Measurements from ENCODE around the gene CACNA2D4. TPM values are rescaled to one million over a fixed set of nuclear protein-coding genes. Genes with fewer than 3 reads are reported as not detected.
A peak's percentile ranks its signal among the peaks of the same experiment; 100 is the strongest.

The CACNA2D4 gene
- total RNA-seq, 1 donor from 2014 or later = 0.87 TPM

DNA sequence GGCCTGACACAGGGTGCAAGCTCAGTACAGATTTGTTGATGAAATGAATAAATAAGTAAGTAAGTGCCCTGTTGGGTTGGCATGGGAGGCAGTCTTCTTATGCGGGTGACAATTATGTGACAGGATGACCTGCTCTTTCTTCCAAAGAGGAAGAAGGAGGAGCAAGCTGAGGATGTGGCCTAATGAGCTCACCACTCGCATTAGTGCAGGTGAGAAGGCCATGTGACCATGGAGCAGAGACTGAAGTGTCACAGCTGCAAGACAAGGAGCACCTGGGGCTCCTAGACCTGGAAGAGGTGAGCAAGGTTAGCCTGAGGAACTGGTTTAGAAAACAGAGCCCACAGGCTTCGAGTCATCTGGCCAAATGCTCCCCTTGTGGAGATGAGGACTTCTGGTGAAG, 63.2 kb downstream of the CACNA2D4 start:
- H3K36me3 Mint-ChIP-seq = no peaks in the 10 kb centered on the region
- no peaks in the 10 kb centered on the region for H3K4me1 Mint-ChIP-seq (ENCODE audit: unreplicated experiment)
- no peak overlapping the region for H3K27ac Mint-ChIP-seq
- H3K27me3 Mint-ChIP-seq = peaks cover 31% of the 10 kb centered on the region
- no peak overlapping the region for H3K4me3 Mint-ChIP-seq
- no peak for DNase-seq (ENCODE audit: extremely low spot score, unreplicated experiment)
- no peaks in the 10 kb centered on the region for H3K9me3 Mint-ChIP-seq
- TF ChIP-seq, protein P1, sequence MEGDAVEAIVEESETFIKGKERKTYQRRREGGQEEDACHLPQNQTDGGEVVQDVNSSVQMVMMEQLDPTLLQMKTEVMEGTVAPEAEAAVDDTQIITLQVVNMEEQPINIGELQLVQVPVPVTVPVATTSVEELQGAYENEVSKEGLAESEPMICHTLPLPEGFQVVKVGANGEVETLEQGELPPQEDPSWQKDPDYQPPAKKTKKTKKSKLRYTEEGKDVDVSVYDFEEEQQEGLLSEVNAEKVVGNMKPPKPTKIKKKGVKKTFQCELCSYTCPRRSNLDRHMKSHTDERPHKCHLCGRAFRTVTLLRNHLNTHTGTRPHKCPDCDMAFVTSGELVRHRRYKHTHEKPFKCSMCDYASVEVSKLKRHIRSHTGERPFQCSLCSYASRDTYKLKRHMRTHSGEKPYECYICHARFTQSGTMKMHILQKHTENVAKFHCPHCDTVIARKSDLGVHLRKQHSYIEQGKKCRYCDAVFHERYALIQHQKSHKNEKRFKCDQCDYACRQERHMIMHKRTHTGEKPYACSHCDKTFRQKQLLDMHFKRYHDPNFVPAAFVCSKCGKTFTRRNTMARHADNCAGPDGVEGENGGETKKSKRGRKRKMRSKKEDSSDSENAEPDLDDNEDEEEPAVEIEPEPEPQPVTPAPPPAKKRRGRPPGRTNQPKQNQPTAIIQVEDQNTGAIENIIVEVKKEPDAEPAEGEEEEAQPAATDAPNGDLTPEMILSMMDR (conservative IDR thresholded peaks at IDR 0.05) = no peak

DNA sequence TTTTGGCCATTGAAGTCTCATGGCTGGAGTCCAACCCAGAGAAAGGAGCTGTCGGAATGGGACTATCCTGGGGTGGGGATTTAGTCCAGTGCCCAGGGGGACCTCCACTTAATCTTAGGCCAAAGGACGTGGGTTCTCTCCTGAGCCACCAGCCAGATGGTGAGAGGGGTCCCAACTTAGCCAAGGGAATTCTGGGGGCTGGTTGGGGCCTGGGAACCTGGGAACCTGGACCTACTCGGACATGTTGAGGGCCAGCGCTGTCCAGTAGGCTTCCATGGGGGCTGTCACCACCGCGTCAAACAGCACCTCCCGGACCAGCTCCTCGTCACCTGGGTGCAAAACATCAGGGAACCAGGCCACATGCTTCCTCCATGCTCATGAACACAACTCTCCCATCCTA, 64.7 kb downstream of the CACNA2D4 start:
- peaks cover 36% of the 10 kb centered on the region for H3K27me3 Mint-ChIP-seq
- DNase-seq (ENCODE audit: extremely low spot score, unreplicated experiment) = no peak
- no peak overlapping the region for H3K27ac Mint-ChIP-seq
- no peak overlapping the region for H3K4me3 Mint-ChIP-seq
- no peaks in the 10 kb centered on the region for H3K36me3 Mint-ChIP-seq
- no peaks in the 10 kb centered on the region for H3K9me3 Mint-ChIP-seq
- H3K4me1 Mint-ChIP-seq (ENCODE audit: unreplicated experiment) = no peaks in the 10 kb centered on the region
- TF ChIP-seq, protein P1 (conservative IDR thresholded peaks at IDR 0.05) = no peak

DNA sequence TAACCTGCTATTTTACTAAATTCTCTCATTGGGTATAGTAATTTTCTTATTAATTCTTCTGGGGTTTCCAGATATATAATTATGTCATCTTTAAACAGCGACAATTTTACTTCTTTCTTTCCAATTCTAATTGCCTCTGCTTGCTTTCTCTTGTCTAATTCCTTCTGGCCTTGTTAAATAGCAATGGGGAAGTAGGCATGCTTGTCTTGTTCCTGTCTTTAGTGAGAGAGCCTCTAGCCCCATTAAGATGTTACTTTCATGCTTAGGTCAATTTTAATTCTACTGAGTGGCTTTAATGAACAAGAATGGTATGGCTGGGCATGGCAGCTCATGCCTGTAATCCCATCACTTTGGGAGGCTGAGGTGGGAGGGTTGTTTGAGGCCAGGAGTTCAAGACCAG, 66.4 kb downstream of the CACNA2D4 start:
- Mint-ChIP-seq H3K9me3 (no peaks in the 10 kb centered on the region), H3K36me3 (no peaks in the 10 kb centered on the region)

DNA sequence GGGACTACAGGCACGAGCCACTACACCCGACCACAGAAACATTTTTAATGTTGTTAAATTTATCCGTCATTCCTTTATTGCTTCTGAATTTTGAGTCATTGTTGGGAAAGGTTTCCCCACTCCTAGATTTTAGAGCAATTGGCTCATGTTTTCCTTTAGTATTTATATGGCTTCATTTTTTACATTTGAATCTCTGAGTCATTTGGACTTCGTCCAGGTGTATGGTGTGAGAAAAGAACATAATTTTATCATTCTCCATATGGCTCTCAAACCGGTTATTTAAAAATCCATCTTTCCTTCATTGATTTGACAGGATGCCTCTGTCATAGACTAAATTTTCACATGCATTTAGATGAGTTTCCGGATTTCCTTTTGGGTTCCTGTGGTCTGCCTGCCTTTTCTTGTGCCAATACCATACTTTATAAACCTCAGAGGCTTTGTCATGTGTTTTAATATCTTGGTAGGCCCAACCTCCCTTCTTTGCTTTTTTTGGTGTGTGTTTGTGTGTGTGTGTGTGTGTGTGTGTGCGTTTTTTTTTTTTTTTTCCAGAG, 67.2 kb downstream of the CACNA2D4 start:
- Mint-ChIP-seq H3K9me3 (no peaks in the 10 kb centered on the region), H3K27ac (peak overlapping the region; percentile 2), H3K36me3 (no peaks in the 10 kb centered on the region), H3K4me1 (ENCODE audit: unreplicated experiment) (no peaks in the 10 kb centered on the region), H3K27me3 (peaks cover 32% of the 10 kb centered on the region), H3K4me3 (no peak overlapping the region)
- no peak for DNase-seq (ENCODE audit: extremely low spot score, unreplicated experiment)
- TF ChIP-seq, protein P1 (conservative IDR thresholded peaks at IDR 0.05) = no peak

More for the DNA sequence above, 66.4 kb downstream of the CACNA2D4 start:
- Mint-ChIP-seq H3K4me1 (ENCODE audit: unreplicated experiment) (no peaks in the 10 kb centered on the region), H3K4me3 (no peak overlapping the region), H3K27ac (no peak overlapping the region), H3K27me3 (peaks cover 36% of the 10 kb centered on the region)
- DNase-seq (ENCODE audit: extremely low spot score, unreplicated experiment) = no peak
- TF ChIP-seq, protein P1 (conservative IDR thresholded peaks at IDR 0.05) = no peak

DNA sequence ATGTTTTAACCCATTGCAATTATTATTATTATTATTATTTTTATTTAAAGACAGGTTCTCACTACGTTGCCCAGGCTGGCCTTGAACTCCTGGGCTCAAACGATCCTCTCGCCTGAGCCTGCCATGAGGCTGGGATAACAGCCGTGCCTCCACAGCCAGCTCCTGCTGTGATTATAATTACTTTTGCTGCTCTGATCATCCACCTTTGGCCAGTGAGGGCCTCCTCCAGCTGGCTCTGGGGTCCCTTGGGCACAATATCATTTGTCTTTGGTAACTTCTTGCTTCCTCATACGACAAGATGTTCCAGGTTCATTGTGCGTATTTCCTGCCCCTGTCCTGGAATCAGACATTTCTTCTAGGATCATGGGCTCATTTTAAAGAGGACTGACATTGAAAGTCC, 69.7 kb downstream of the CACNA2D4 start:
- Mint-ChIP-seq H3K4me1 (ENCODE audit: unreplicated experiment) (peaks cover 4% of the 10 kb centered on the region), H3K27ac (no peak overlapping the region)
- DNase-seq (ENCODE audit: extremely low spot score, unreplicated experiment) = no peak

More for the DNA sequence above, 69.7 kb downstream of the CACNA2D4 start:
- H3K36me3 Mint-ChIP-seq = no peaks in the 10 kb centered on the region
- TF ChIP-seq, protein P1 (conservative IDR thresholded peaks at IDR 0.05) = no peak
- H3K9me3 Mint-ChIP-seq = no peaks in the 10 kb centered on the region
- H3K4me3 Mint-ChIP-seq = no peak overlapping the region
- peaks cover 41% of the 10 kb centered on the region for H3K27me3 Mint-ChIP-seq
